Mucosa of stomach (tissue), 1 donor: ENCODE results near the gene COL19A1.
"Not testable (repeated sequence)": the region's sequence is repeated elsewhere in the genome, so short reads cannot be mapped to it uniquely, and the experiment has no call there.

Experiments
- H3K27me3 ChIP-seq: one replicate; pipeline ENCODE4 v1.7.0; 2013; ENCODE audit warnings: mild to moderate bottlenecking, low read length; ENCODE audit not compliant: control insufficient read depth, insufficient read depth
- H3K36me3 ChIP-seq: one replicate; pipeline ENCODE4 v1.7.0; 2013; ENCODE audit warnings: low read length; ENCODE audit not compliant: control insufficient read depth, insufficient read depth
- H3K4me1 ChIP-seq: one replicate; pipeline ENCODE4 v1.7.0; 2013; ENCODE audit warnings: mild to moderate bottlenecking, low read length; ENCODE audit not compliant: control insufficient read depth, insufficient read depth
- H3K4me3 ChIP-seq: one replicate; pipeline ENCODE4 v1.7.0; 2013; ENCODE audit warnings: low read length
- H3K9ac ChIP-seq: one replicate; pipeline ENCODE4 v1.7.0; 2013; ENCODE audit warnings: mild to moderate bottlenecking, low read length, moderate library complexity
- H3K9me3 ChIP-seq: one replicate; pipeline ENCODE4 v1.7.0; 2013; ENCODE audit warnings: mild to moderate bottlenecking, low read length, moderate library complexity; ENCODE audit not compliant: control insufficient read depth
- donor health status: Pancreatic carcinoma.

Gene COL19A1

GRCh38 chr6:69953491-69953890 lies 87.1 kb downstream of the COL19A1 start:
- H3K9ac ChIP-seq = no peak overlapping the region
- no peaks in the 10 kb centered on the region for H3K4me1 ChIP-seq
- H3K9me3 ChIP-seq = no peaks in the 10 kb centered on the region
- no peaks in the 10 kb centered on the region for H3K36me3 ChIP-seq
- no peaks in the 10 kb centered on the region for H3K27me3 ChIP-seq
- no peak overlapping the region for H3K4me3 ChIP-seq

- no peaks in the 10 kb centered on the region for H3K36me3 ChIP-seq
- no peaks in the 10 kb centered on the region for H3K27me3 ChIP-seq
- H3K4me1 ChIP-seq = no peaks in the 10 kb centered on the region
- H3K9me3 ChIP-seq = no peaks in the 10 kb centered on the region
- H3K4me3 ChIP-seq = no peak overlapping the region
- no peak overlapping the region for H3K9ac ChIP-seq
Measured at GRCh38 chr6:69954733-69955132, 88.4 kb downstream of the COL19A1 start.

- H3K4me3 ChIP-seq = no peak overlapping the region
- H3K4me1 ChIP-seq = no peaks in the 10 kb centered on the region
- H3K27me3 ChIP-seq = no peaks in the 10 kb centered on the region
- no peaks in the 10 kb centered on the region for H3K9me3 ChIP-seq
- H3K9ac ChIP-seq = no peak overlapping the region
- no peaks in the 10 kb centered on the region for H3K36me3 ChIP-seq
Measured at GRCh38 chr6:69957985-69958559, 91.7 kb downstream of the COL19A1 start.

- H3K4me1 ChIP-seq = no peaks in the 10 kb centered on the region
- no peak overlapping the region for H3K9ac ChIP-seq
- no peak overlapping the region for H3K4me3 ChIP-seq
- no peaks in the 10 kb centered on the region for H3K27me3 ChIP-seq
- no peaks in the 10 kb centered on the region for H3K36me3 ChIP-seq
- H3K9me3 ChIP-seq = no peaks in the 10 kb centered on the region
Measured at GRCh38 chr6:69958978-69959377, 92.6 kb downstream of the COL19A1 start.

- not testable (repeated sequence) for H3K9ac ChIP-seq, H3K4me3 ChIP-seq, H3K9me3 ChIP-seq, H3K4me1 ChIP-seq, H3K36me3 ChIP-seq, H3K27me3 ChIP-seq
Measured at GRCh38 chr6:69965974-69966373, 99.6 kb downstream of the COL19A1 start.

- Histone ChIP-seq H3K9me3 (no peaks in the 10 kb centered on the region), H3K36me3 (no peaks in the 10 kb centered on the region)
Measured at GRCh38 chr6:69973138-69973537, 106.8 kb downstream of the COL19A1 start.

GRCh38 chr6:69973763-69974162 lies 107.4 kb downstream of the COL19A1 start:
- H3K4me3 ChIP-seq = no peak overlapping the region
- no peaks in the 10 kb centered on the region for H3K27me3 ChIP-seq
- H3K9ac ChIP-seq = no peak overlapping the region
- H3K36me3 ChIP-seq = no peaks in the 10 kb centered on the region
- no peaks in the 10 kb centered on the region for H3K4me1 ChIP-seq
- no peaks in the 10 kb centered on the region for H3K9me3 ChIP-seq

More at GRCh38 chr6:69973138-69973537, 106.8 kb downstream of the COL19A1 start:
- Histone ChIP-seq H3K27me3 (no peaks in the 10 kb centered on the region), H3K4me3 (no peak overlapping the region), H3K4me1 (no peaks in the 10 kb centered on the region), H3K9ac (no peak overlapping the region)

GRCh38 chr6:69974193-69974592 lies 107.8 kb downstream of the COL19A1 start:
- no peaks in the 10 kb centered on the region for H3K4me1 ChIP-seq
- H3K36me3 ChIP-seq = no peaks in the 10 kb centered on the region
- H3K9ac ChIP-seq = no peak overlapping the region
- no peaks in the 10 kb centered on the region for H3K27me3 ChIP-seq
- no peaks in the 10 kb centered on the region for H3K9me3 ChIP-seq
- no peak overlapping the region for H3K4me3 ChIP-seq

GRCh38 chr6:69976591-69977090 lies 110.3 kb downstream of the COL19A1 start:
- no peaks in the 10 kb centered on the region for H3K27me3 ChIP-seq
- no peaks in the 10 kb centered on the region for H3K9me3 ChIP-seq
- no peaks in the 10 kb centered on the region for H3K36me3 ChIP-seq
- no peak overlapping the region for H3K9ac ChIP-seq
- no peak overlapping the region for H3K4me3 ChIP-seq
- H3K4me1 ChIP-seq = no peaks in the 10 kb centered on the region

- H3K36me3 ChIP-seq = no peaks in the 10 kb centered on the region
- no peak overlapping the region for H3K9ac ChIP-seq
- H3K4me3 ChIP-seq = no peak overlapping the region
- H3K9me3 ChIP-seq = no peaks in the 10 kb centered on the region
- no peaks in the 10 kb centered on the region for H3K27me3 ChIP-seq
- no peaks in the 10 kb centered on the region for H3K4me1 ChIP-seq
Measured at GRCh38 chr6:69980624-69981023, 114.3 kb downstream of the COL19A1 start.

GRCh38 chr6:69984506-69984905 lies 118.2 kb downstream of the COL19A1 start:
- Histone ChIP-seq H3K4me3 (no peak overlapping the region), H3K9me3 (no peaks in the 10 kb centered on the region), H3K27me3 (no peaks in the 10 kb centered on the region), H3K4me1 (no peaks in the 10 kb centered on the region), H3K9ac (no peak overlapping the region), H3K36me3 (no peaks in the 10 kb centered on the region)

GRCh38 chr6:69985180-69985579 lies 118.8 kb downstream of the COL19A1 start:
- Histone ChIP-seq H3K9me3 (no peaks in the 10 kb centered on the region), H3K36me3 (no peaks in the 10 kb centered on the region), H3K9ac (no peak overlapping the region), H3K27me3 (no peaks in the 10 kb centered on the region), H3K4me1 (no peaks in the 10 kb centered on the region), H3K4me3 (no peak overlapping the region)

GRCh38 chr6:69987550-69987949 lies 121.2 kb downstream of the COL19A1 start:
- Histone ChIP-seq H3K9ac (no peak overlapping the region), H3K4me1 (no peaks in the 10 kb centered on the region)

More at GRCh38 chr6:69987550-69987949, 121.2 kb downstream of the COL19A1 start:
- Histone ChIP-seq H3K27me3 (no peaks in the 10 kb centered on the region), H3K36me3 (no peaks in the 10 kb centered on the region), H3K9me3 (no peaks in the 10 kb centered on the region), H3K4me3 (no peak overlapping the region)
